Amniotic stem cell (primary cell): ENCODE results near the gene PIK3C2G.
A peak's percentile ranks its signal among the peaks of the same experiment; 100 is the strongest.

Experiments
- DNase-seq: peaks from one replicate; lab custom pipeline; 2025; lab: John Stamatoyannopoulos, UW

Gene PIK3C2G

DNA sequence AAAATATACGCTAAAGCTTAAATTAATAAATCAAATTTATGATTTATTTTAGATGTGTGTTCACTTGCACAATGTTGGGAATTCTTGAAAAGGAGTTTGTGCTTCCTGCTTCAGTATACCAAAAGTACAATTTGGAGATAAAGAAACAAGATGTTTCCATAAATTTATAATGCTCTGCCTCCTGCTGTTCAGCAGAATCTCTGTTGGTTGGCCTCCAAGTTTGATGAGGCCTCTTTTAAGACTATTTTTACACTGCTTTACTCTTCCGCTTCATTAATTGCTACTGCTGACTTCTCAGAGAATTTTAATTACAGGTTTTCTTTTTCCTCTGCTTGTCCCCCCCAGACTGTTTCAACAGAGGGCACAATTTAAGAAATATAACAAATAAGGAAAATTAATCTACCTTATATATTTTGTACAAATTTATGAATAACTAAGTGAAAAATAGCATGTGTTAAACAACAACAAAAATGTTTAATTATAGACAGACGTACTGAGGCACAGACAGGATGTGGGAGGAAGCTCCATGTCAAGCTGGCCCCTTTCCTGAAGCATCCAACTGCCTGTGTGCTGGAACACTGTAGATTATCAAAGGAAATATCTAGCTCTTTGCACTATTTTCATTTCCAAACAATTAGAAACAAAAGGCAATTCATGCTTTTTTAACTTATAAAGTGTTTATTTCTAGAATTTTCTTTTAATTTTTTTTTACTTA, 83.9 kb downstream of the PIK3C2G start:
- DNase-seq: no peak

GRCh38 chr12:18352312-18352711, 91.0 kb downstream of the PIK3C2G start:
- no peak for DNase-seq

DNA sequence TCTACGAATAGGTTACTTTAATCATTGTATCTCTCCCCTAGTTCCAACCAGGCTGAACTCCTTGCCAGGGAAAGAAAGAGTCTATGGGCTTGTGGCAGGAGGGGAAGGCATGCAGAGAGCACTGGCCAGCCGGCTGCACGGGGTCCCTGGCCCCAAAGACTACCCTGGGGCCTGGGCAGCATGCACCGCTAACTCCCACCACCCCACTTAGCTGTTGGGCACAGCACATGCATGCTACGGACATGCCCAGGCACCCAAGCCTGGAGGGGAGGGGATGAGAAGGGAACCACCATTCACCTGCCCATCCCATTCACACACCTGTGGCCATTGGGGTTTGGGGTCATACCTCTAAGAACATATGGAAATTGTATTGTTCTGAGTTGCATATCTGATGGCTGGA, 94.1 kb downstream of the PIK3C2G start:
- DNase-seq: no peak

DNA sequence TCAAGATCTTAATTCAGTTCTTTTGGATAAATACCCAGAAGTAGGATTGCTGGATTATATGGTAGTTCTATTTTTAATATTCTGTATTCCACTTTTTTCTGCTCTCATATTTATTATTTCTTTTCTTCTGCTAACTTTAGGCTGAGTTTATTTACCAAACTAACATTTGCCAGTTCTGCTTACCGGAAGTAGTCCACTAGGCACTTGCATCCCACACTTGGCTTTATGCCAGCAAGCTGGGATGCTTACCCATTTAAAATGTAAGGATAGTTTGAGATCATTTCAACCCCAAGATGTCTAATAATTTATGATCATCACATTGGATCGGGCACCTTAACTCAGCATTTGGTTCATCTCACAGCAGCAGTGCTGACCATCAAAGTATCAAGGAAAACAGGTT, 96.8 kb downstream of the PIK3C2G start:
- no peak for DNase-seq

DNA sequence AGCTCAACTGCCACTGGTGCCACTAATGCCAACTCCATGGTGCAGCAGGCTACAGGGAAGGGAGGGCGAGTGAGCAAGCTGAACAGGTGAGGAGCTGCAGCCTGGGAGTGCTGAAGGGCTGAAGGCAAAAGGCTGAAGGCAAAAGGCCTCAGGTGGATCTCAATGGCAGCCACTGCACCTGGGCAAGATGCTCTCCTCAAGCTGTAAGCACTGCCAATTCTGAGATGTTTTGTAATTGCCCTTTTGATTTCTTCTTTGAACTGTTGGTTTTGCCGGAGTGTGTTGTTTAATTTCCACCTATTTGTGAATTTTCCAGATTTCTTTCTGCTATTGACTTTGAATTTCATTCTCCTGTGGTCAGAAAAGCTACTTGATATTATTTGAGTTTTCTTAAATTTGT, 97.6 kb downstream of the PIK3C2G start:
- no peak for DNase-seq

GRCh38 chr12:18361433-18361832, 100.1 kb downstream of the PIK3C2G start:
- no peak for DNase-seq

GRCh38 chr12:18363321-18363720, 102.0 kb downstream of the PIK3C2G start:
- no peak for DNase-seq

- DNase-seq: no peak
Observed at GRCh38 chr12:18368594-18368993, 107.3 kb downstream of the PIK3C2G start.

DNA sequence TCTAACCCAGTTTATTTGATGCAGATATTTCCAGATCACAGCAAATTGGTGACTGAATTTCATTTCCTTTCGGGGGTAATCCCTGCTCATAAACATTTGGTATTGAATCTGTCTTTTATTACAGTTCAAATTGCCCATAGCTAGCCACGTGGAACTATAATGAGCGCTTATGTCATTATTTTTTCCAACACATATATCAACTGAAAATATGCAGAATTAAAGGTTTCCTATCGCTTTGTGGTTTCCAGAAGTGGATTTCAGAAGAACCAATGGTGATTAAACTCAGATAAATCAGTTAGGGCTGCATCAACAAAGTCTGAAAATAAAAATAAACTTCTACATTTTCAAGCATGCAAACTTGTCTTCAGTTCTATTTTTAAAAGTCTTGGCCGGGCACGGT, 111.9 kb downstream of the PIK3C2G start:
- DNase-seq: no peak

DNA sequence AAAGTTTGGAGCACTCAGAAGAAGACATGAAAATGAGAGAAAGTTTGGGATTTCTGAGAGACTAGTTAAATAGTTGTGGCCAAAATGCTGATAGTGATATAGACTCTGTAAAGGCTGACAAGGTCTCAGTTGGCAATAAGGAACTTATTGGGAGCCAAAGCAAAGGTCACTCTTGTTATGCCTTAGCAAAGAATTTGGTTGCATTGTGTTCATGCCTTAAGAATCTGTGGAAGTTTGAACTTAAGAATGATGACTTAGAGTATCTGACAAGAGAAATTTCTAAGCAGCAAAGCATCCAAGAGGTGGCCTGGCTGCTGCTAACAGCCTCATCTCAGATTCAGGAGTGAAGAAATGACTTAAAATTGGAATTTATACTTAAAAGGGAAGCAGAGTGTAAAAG, 113.8 kb downstream of the PIK3C2G start:
- DNase-seq: no peak

DNA sequence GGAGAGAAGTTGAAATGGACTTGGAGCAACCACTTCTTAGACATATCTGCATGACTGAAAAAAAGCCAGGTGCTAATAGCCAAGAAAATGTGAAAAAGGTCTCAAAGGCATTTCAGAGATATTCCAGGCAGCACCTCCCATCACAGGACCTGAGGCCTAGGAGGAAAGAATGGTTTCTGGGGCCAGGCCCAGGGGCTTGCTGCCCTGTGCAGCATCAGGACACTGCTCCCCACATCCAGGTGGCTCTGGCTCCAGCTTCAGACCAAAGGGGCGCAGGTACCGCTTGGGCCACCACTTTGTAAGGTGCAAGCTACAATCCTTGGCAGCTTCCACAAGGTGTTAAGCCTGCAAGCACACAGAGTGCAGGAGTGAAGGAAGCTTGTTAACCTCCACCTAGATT, 114.3 kb downstream of the PIK3C2G start:
- DNase-seq: no peak

DNA sequence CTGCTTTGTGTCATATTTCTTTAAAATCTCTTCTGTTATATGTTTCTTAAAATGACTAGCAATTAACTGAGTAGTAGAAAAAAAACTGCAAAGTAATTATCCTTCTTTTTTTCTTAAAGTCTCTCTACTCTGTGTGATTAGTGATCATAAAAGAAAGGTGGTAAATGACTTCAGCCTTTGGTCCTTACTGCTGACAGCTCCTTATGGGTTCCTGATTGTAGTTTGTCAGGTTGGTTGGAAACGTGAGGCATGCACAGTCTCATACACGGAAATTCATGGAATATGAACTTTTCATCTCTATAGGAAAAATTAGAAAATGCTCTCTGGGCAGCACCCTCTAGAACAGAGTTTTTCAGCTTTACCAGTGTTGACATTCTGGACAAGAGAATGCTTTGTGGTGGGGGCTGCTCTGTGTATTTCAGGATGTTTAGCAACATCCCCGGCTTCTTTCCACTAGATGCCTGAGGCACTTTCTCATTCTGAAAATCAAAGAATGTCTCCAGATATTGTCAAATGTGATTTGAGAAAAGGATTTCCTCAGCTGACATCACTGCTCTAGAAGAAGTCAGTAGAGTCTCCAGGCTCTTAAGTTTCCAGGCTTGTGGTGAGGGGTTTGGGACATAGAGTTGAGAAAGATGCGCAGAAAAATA, 121.0 kb downstream of the PIK3C2G start:
- peak; percentile 40 for DNase-seq

DNA sequence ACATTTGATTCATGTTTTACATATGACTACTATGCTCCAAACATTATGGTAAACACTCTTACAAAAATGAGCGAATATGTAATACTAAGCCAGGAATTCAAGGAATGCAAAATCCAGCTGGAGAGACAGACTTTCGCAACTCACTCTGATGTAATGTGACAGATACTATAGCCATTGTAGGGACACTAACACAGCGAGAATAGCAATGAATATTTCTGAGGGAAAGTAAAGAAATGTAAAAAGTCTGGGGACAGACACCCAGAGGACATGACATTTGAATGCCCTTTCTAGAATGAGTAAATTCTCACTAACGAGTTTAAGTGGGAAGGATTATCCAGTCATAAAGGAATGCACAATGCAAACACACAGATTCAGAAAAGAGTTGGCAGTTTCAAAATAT, 121.9 kb downstream of the PIK3C2G start:
- DNase-seq: peak; percentile 80

GRCh38 chr12:18387706-18388105, 126.4 kb downstream of the PIK3C2G start:
- no peak for DNase-seq

GRCh38 chr12:18389820-18390219, 128.5 kb downstream of the PIK3C2G start:
- no peak for DNase-seq

GRCh38 chr12:18391151-18391550, 129.8 kb downstream of the PIK3C2G start:
- DNase-seq: no peak

DNA sequence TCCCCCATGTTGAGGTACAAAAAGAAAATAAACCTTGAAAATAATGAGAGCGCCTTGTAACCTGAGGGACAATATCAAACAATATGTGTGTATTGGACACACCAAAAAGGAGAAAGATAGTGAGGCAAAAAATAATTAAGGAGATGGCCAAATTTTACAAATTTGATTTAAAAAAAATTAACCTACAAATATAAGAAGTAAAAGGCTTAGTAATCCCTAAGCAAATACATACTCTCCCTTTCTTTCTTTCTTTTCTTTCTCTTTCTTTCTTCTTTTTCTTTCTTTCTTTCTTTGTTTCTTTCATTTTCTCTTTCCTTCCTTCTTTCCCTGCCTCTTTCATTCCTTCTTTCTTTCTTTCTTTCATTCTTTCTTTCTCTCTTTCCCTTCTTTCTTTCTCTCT, 133.4 kb downstream of the PIK3C2G start:
- no peak for DNase-seq

DNA sequence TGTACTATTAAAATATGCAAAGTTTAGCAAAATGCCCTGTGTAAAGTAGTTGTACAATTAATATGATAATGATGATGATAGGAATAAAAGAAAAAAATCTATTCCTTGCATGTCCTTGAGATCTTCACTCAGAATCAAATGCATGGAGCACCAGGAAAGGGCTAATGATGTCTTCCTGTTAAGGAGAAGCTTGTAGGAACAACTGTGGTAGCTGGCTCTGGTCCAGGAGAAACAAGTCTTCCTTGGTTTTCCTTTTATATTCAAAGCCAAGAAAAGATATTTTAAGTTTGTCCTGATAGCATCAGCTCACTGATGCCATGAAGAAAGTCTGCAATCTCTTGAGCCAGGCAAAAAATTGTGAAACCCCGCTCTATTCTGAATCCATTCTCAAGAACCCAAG, 138.9 kb downstream of the PIK3C2G start:
- DNase-seq: no peak

DNA sequence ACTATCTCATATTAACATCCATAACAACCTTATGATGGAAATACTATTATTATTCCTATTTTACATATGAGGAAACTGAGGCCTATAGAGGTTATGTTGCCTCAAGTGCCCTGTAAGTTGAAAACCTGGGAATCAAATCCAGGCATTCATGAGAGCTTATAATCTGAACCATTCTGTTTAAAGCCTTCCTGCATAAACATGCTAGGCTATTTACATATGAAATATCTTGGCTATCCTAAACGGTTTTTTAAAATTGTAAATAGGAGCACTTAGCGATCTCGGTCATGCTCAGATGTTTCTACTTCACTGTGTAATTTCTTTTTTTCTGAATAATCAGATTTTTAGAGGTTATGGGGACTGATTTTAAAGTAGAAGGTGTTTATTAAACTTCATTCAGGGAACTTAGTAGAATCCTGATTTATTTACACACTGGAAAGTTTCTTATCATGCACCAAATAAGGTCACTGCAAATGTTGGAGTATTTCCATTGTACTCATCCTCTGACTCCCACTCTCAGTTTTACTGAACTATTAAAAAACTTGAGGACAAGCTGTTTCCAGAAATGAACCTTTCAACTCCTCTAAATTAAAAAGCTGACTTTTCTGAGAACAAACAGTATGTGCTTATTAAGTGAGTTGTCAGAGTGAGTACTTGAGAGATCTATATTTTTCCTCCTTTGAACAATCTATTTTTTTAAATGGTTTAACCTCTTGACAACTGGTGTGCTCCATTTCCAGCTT, 141.7 kb downstream of the PIK3C2G start:
- no peak for DNase-seq

DNA sequence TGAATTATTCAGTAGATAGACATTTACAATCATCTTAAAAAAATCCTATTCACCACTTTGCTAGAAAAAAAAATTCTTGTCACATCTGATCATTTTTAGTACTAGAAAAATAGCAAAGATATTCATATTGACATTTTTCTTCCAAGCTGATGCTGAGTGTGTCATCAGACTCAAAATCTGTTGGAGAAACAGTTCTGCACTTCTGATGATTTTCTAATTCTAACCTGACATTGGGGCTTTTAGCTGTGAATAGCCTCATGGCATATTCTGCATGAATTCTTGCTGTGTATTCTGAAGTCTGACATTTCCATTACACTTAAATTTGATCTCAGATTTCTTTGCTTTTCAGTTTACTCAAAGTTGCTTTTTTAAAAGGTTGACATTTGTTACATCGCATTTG, 150.1 kb downstream of the PIK3C2G start:
- DNase-seq: no peak

GRCh38 chr12:18414671-18415070, 153.4 kb downstream of the PIK3C2G start:
- DNase-seq: no peak

DNA sequence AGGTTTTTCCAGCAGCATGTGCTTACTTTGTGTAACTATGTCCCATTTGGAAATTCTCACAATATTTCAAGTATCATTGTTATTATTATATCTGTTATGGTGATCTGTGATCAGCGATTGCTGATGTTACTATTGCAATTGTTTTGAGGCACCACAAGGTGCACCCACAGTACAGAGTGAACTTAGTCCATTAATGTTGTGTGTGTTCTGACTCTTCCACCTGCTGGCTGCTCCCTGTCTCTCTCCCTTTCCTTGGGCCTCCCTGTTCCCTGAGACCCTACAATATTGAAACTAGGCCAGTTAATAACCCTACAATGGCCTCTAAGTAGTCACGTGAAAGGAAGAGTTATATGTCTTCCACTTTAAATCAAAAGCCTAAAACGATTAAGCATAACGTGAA, 153.9 kb downstream of the PIK3C2G start:
- DNase-seq: no peak

DNA sequence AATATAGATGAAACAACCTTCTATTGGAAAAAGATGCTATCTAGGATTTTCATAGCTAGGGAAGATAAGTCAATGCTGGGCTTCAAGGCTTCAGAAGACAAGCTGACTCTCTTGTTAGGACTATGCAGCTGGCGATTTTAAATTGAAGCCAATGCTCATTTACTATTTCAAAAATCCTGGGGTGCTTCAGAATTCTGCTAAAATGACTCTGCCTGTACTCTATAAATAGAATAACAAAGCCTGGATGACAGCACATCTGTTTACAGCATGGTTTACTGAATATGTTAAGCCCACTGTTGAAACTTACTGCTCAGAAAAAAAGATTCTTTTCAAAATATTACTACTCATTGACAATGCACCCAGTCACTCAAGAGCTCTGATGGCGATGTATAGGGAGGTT, 155.1 kb downstream of the PIK3C2G start:
- no peak for DNase-seq
